ENCODE measurements around the gene PRKCB.

- TF ChIP-seq, protein P1, sequence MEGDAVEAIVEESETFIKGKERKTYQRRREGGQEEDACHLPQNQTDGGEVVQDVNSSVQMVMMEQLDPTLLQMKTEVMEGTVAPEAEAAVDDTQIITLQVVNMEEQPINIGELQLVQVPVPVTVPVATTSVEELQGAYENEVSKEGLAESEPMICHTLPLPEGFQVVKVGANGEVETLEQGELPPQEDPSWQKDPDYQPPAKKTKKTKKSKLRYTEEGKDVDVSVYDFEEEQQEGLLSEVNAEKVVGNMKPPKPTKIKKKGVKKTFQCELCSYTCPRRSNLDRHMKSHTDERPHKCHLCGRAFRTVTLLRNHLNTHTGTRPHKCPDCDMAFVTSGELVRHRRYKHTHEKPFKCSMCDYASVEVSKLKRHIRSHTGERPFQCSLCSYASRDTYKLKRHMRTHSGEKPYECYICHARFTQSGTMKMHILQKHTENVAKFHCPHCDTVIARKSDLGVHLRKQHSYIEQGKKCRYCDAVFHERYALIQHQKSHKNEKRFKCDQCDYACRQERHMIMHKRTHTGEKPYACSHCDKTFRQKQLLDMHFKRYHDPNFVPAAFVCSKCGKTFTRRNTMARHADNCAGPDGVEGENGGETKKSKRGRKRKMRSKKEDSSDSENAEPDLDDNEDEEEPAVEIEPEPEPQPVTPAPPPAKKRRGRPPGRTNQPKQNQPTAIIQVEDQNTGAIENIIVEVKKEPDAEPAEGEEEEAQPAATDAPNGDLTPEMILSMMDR (IDR thresholded peaks at IDR 0.05; ENCODE audit: control extremely low read depth in 1 of 3, insufficient read depth in 1 of 3, low read depth in 1 of 3, low read length in 3 of 3), result peak; percentile 72 to 83 (median 82)
- TF ChIP-seq POLR2AphosphoS5 (IDR thresholded peaks at IDR 0.05; ENCODE audit: low read depth, low read length), result no peak
- TF ChIP-seq, protein P2, sequence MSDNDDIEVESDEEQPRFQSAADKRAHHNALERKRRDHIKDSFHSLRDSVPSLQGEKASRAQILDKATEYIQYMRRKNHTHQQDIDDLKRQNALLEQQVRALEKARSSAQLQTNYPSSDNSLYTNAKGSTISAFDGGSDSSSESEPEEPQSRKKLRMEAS (IDR thresholded peaks at IDR 0.05), result no peak
- TF ChIP-seq GABPA (IDR thresholded peaks at IDR 0.05; ENCODE audit: borderline replicate concordance, insufficient read depth, low read length), result no peak
- TF ChIP-seq RXRA (IDR thresholded peaks at IDR 0.05; ENCODE audit: insufficient read depth, low read depth, low read length), result no peak
- TF ChIP-seq SP1 (IDR thresholded peaks at IDR 0.05; ENCODE audit: low read depth, low read length), result no peak
- TF ChIP-seq SAP30 (IDR thresholded peaks at IDR 0.05; ENCODE audit: insufficient read depth, insufficient replicate concordance, low read length), result no peak
Observed at GRCh38 chr16:24010440-24011089, 174.8 kb downstream of the PRKCB start.
